GM23338 (cell line): Measurements from ENCODE around the gene XXYLT1. TPM values are rescaled to one million over a fixed set of nuclear protein-coding genes. Genes with fewer than 3 reads are reported as not detected.

Experiments used
- CREB1 ChIP-seq: fragments of 250-450 bp; sonication (Bioruptor Pico); IDR thresholded peaks from 2 replicates; pipeline ENCODE4 v1.5.0; 2020; ENCODE audit warnings: low read depth, mild to moderate bottlenecking, moderate library complexity
- EZH2 ChIP-seq: fragments of 200-600 bp; sonication (generic); IDR thresholded peaks from one replicate; pipeline ENCODE4 v1.8.0; 2017; ENCODE audit warnings: antibody characterized with exemption, mild to moderate bottlenecking, low read depth; ENCODE audit not compliant: unreplicated experiment
- EZH2phosphoT487 ChIP-seq: fragments of 200-600 bp; sonication (generic); IDR thresholded peaks from one replicate; pipeline ENCODE4 v1.8.1; 2018; ENCODE audit warnings: antibody characterized with exemption; ENCODE audit not compliant: unreplicated experiment
- JUNB ChIP-seq: IDR thresholded peaks from one replicate; pipeline ENCODE4 v1.6.1; 2016; ENCODE audit warnings: antibody characterized with exemption; ENCODE audit not compliant: unreplicated experiment
- NANOG ChIP-seq: IDR thresholded peaks from 2 replicates; pipeline ENCODE4 v1.6.1; 2016; ENCODE audit warnings: antibody characterized with exemption, borderline replicate concordance
- STAT1 ChIP-seq: IDR thresholded peaks from one replicate; pipeline ENCODE4 v1.6.1; 2016; ENCODE audit warnings: antibody characterized with exemption; ENCODE audit not compliant: unreplicated experiment
- ZNF331 ChIP-seq: fragments of 250-450 bp; sonication (Bioruptor Pico); IDR thresholded peaks from 2 replicates; pipeline ENCODE4 v1.5.0; 2020; ENCODE audit warnings: low read depth, mild to moderate bottlenecking, moderate library complexity
- polyA plus RNA-seq: library from polyadenylated mRNA; unstranded; fragments of >200 nt; fragmentation: Nextera tagmentation; extraction: Ambion mirVana; gene quantifications from 2 replicates; pipeline ENCODE4 v1.2.1, GENCODE V29; 2016
- total RNA-seq: library from RNA; depleted of rRNA; stranded (reverse); fragments of >200 nt; shearing (Covaris generic); gene quantifications from 2 replicates; pipeline ENCODE4 v1.2.3, GENCODE V29; 2014
- TF ChIP-seq, protein P1 (sequence below): fragments of 250-450 bp; sonication (Bioruptor Pico); IDR thresholded peaks from 2 replicates; pipeline ENCODE4 v1.5.0; 2020; ENCODE audit warnings: mild to moderate bottlenecking, moderate library complexity
- TF ChIP-seq, protein P2 (sequence below): IDR thresholded peaks from one replicate; pipeline ENCODE4 v1.6.1; 2018; ENCODE audit warnings: antibody characterized with exemption; ENCODE audit not compliant: unreplicated experiment
- TF ChIP-seq, protein P3 (sequence below), 2 experiments: fragments of 200-600 bp in 1 of 2; sonication (generic) in 1 of 2; conservative IDR thresholded peaks; 2 replicates each; pipeline versions ENCODE4 v1.5.1 to v1.6.1; 2016 to 2017; ENCODE audit warnings: antibody characterized with exemption in 2 of 2, low read depth in 2 of 2, mild to moderate bottlenecking in 2 of 2, moderate library complexity in 1 of 2

The XXYLT1 gene
- total and polyA plus RNA-seq, 2 experiments from 2014 or later: 13.5 to 34.8 TPM

DNA sequence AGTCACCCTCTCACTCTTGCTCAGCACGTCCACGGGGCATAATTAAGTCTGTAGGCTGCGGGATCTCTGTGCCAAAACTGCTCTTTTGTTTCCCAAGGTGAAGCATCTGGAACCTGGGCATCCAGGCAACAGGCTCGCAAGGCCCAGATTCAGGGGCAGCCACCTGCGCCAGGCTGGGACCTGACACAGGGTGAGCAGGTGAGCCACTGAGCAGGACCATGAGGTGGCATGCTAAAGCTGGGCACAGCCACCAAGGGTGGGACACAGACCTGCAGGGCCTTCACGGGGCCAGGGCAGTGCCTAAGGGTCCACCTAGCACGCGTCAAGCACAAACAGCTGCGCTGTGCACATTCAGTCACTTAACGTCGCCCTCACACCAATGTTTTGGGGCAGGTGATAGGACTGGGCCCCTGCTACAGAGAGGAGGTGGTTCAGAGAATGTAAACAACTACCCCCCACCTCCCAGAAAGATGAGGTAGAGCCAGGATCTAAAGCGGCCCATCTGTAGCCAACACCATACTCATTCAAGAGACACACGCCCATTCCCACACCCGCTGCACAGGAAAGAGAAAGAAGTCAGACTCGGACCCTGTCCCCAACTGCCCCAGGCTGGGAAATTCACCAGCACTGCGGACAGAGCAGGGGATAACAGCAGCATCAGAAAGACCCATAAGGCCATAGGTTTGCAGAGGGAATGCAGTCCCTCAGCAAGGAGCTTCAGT lies 16.3 kb downstream of the XXYLT1 start (continued):
- TF ChIP-seq, protein P1, sequence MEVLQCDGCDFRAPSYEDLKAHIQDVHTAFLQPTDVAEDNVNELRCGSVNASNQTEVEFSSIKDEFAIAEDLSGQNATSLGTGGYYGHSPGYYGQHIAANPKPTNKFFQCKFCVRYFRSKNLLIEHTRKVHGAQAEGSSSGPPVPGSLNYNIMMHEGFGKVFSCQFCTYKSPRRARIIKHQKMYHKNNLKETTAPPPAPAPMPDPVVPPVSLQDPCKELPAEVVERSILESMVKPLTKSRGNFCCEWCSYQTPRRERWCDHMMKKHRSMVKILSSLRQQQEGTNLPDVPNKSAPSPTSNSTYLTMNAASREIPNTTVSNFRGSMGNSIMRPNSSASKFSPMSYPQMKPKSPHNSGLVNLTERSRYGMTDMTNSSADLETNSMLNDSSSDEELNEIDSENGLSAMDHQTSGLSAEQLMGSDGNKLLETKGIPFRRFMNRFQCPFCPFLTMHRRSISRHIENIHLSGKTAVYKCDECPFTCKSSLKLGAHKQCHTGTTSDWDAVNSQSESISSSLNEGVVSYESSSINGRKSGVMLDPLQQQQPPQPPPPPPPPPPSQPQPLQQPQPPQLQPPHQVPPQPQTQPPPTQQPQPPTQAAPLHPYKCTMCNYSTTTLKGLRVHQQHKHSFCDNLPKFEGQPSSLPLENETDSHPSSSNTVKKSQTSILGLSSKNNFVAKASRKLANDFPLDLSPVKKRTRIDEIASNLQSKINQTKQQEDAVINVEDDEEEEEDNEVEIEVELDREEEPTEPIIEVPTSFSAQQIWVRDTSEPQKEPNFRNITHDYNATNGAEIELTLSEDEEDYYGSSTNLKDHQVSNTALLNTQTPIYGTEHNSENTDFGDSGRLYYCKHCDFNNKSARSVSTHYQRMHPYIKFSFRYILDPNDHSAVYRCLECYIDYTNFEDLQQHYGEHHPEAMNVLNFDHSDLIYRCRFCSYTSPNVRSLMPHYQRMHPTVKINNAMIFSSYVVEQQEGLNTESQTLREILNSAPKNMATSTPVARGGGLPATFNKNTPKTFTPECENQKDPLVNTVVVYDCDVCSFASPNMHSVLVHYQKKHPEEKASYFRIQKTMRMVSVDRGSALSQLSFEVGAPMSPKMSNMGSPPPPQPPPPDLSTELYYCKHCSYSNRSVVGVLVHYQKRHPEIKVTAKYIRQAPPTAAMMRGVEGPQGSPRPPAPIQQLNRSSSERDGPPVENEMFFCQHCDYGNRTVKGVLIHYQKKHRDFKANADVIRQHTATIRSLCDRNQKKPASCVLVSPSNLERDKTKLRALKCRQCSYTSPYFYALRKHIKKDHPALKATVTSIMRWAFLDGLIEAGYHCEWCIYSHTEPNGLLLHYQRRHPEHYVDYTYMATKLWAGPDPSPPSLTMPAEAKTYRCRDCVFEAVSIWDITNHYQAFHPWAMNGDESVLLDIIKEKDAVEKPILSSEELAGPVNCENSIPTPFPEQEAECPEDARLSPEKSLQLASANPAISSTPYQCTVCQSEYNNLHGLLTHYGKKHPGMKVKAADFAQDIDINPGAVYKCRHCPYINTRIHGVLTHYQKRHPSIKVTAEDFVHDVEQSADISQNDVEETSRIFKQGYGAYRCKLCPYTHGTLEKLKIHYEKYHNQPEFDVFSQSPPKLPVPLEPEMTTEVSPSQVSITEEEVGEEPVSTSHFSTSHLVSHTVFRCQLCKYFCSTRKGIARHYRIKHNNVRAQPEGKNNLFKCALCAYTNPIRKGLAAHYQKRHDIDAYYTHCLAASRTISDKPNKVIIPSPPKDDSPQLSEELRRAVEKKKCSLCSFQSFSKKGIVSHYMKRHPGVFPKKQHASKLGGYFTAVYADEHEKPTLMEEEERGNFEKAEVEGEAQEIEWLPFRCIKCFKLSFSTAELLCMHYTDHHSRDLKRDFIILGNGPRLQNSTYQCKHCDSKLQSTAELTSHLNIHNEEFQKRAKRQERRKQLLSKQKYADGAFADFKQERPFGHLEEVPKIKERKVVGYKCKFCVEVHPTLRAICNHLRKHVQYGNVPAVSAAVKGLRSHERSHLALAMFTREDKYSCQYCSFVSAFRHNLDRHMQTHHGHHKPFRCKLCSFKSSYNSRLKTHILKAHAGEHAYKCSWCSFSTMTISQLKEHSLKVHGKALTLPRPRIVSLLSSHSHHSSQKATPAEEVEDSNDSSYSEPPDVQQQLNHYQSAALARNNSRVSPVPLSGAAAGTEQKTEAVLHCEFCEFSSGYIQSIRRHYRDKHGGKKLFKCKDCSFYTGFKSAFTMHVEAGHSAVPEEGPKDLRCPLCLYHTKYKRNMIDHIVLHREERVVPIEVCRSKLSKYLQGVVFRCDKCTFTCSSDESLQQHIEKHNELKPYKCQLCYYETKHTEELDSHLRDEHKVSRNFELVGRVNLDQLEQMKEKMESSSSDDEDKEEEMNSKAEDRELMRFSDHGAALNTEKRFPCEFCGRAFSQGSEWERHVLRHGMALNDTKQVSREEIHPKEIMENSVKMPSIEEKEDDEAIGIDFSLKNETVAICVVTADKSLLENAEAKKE: no peak
- TF ChIP-seq EZH2phosphoT487 (no peak), STAT1 (no peak), CREB1 (no peak), NANOG (no peak), EZH2 (no peak), ZNF331 (CRISPR knock-in tag) (no peak), JUNB (no peak)
- TF ChIP-seq, protein P2, sequence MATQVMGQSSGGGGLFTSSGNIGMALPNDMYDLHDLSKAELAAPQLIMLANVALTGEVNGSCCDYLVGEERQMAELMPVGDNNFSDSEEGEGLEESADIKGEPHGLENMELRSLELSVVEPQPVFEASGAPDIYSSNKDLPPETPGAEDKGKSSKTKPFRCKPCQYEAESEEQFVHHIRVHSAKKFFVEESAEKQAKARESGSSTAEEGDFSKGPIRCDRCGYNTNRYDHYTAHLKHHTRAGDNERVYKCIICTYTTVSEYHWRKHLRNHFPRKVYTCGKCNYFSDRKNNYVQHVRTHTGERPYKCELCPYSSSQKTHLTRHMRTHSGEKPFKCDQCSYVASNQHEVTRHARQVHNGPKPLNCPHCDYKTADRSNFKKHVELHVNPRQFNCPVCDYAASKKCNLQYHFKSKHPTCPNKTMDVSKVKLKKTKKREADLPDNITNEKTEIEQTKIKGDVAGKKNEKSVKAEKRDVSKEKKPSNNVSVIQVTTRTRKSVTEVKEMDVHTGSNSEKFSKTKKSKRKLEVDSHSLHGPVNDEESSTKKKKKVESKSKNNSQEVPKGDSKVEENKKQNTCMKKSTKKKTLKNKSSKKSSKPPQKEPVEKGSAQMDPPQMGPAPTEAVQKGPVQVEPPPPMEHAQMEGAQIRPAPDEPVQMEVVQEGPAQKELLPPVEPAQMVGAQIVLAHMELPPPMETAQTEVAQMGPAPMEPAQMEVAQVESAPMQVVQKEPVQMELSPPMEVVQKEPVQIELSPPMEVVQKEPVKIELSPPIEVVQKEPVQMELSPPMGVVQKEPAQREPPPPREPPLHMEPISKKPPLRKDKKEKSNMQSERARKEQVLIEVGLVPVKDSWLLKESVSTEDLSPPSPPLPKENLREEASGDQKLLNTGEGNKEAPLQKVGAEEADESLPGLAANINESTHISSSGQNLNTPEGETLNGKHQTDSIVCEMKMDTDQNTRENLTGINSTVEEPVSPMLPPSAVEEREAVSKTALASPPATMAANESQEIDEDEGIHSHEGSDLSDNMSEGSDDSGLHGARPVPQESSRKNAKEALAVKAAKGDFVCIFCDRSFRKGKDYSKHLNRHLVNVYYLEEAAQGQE: no peak
- TF ChIP-seq, protein P3, sequence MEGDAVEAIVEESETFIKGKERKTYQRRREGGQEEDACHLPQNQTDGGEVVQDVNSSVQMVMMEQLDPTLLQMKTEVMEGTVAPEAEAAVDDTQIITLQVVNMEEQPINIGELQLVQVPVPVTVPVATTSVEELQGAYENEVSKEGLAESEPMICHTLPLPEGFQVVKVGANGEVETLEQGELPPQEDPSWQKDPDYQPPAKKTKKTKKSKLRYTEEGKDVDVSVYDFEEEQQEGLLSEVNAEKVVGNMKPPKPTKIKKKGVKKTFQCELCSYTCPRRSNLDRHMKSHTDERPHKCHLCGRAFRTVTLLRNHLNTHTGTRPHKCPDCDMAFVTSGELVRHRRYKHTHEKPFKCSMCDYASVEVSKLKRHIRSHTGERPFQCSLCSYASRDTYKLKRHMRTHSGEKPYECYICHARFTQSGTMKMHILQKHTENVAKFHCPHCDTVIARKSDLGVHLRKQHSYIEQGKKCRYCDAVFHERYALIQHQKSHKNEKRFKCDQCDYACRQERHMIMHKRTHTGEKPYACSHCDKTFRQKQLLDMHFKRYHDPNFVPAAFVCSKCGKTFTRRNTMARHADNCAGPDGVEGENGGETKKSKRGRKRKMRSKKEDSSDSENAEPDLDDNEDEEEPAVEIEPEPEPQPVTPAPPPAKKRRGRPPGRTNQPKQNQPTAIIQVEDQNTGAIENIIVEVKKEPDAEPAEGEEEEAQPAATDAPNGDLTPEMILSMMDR (conservative IDR thresholded peaks at IDR 0.05; ENCODE audit: low read depth in 2 of 2): no peak
